Esophagus squamous epithelium (tissue), 4 donors: ENCODE measurements around the gene UBE2Z.

Experiments
- POLR2A ChIP-seq, 4 donors: fragments of 450-650 bp; IDR thresholded peaks; one replicate each; pipeline ENCODE4 v1.6.1; 2017; ENCODE audit warnings: antibody characterized with exemption in 4 of 4, mild to moderate bottlenecking in 4 of 4, moderate library complexity in 3 of 4
- TF ChIP-seq, protein P1 (sequence below), 6 experiments: fragments of 450-650 bp in 4 of 6; fragments of 200-600 bp in 2 of 6; sonication (generic) in 2 of 6; IDR thresholded peaks; one replicate each; pipeline ENCODE4 v1.5.1; 2016 to 2019; ENCODE audit warnings: antibody characterized with exemption in 6 of 6, mild to moderate bottlenecking in 4 of 6, moderate library complexity in 4 of 6

DNA sequence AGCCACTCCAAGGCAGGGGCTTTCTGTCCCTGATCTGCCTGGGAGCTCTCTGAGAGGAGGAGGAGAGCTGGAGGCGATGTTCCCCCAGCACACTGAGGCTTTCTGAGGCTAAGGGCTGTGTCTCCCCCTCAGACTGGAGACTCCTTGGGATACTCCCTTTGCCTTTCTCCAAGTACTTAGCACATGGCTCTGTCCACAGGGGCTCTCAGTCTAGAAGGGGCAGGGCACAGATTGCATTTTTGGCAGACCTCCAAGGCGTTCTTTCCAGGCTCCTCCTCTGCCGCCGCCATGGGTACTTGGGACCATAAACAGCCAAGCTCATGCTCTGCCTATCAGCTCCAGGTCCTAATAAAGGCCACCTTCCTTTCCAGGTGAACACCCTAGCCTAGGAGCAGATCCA is 62.0 kb downstream of the UBE2Z start:
- TF ChIP-seq, protein P1, sequence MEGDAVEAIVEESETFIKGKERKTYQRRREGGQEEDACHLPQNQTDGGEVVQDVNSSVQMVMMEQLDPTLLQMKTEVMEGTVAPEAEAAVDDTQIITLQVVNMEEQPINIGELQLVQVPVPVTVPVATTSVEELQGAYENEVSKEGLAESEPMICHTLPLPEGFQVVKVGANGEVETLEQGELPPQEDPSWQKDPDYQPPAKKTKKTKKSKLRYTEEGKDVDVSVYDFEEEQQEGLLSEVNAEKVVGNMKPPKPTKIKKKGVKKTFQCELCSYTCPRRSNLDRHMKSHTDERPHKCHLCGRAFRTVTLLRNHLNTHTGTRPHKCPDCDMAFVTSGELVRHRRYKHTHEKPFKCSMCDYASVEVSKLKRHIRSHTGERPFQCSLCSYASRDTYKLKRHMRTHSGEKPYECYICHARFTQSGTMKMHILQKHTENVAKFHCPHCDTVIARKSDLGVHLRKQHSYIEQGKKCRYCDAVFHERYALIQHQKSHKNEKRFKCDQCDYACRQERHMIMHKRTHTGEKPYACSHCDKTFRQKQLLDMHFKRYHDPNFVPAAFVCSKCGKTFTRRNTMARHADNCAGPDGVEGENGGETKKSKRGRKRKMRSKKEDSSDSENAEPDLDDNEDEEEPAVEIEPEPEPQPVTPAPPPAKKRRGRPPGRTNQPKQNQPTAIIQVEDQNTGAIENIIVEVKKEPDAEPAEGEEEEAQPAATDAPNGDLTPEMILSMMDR (IDR thresholded peaks at IDR 0.05) = no peak
- no peak for TF ChIP-seq POLR2A (IDR thresholded peaks at IDR 0.05)
